Rectal smooth muscle tissue (tissue), 1 donor: ENCODE measurements around the gene EPC1.

Experiments
- H3K27ac ChIP-seq: one replicate; pipeline ENCODE4 v1.7.0; 2013; ENCODE audit warnings: low read depth, low read length, inconsistent platforms
- H3K27me3 ChIP-seq: one replicate; pipeline ENCODE4 v1.7.0; 2013; ENCODE audit warnings: low read length; ENCODE audit not compliant: control insufficient read depth, insufficient read depth
- H3K36me3 ChIP-seq: one replicate; pipeline ENCODE4 v1.7.0; 2013; ENCODE audit warnings: low read length; ENCODE audit not compliant: control insufficient read depth, insufficient read depth
- H3K4me1 ChIP-seq: one replicate; pipeline ENCODE4 v1.7.0; 2013; ENCODE audit warnings: low read length; ENCODE audit not compliant: control insufficient read depth, insufficient read depth
- H3K4me3 ChIP-seq: one replicate; pipeline ENCODE4 v1.7.0; 2013; ENCODE audit warnings: low read length
- H3K9ac ChIP-seq: one replicate; pipeline ENCODE4 v1.7.0; 2013; ENCODE audit warnings: low read length

The EPC1 gene

DNA sequence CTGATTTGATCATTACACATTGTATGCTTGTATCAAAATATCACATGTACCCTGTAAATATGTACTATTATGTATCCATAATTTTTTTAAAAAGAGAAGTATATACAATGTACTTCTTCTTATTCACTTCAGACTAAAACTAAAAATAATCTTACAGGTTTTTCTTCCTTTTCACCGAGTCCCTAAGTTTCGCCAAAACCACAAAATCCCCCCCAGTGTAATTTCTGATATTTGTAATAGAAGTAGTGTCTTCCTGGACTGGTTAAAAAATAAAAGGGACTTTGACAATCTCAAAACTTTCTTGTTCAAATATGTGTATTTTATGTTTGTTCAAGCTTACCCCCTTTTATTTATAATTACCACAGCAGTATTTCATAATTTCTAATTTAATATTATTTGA lies 23.9 kb downstream of the EPC1 start:
- Histone ChIP-seq H3K9ac (no peak overlapping the region), H3K27me3 (no peaks in the 10 kb centered on the region), H3K36me3 (no peaks in the 10 kb centered on the region), H3K4me1 (peaks cover 12% of the 10 kb centered on the region), H3K4me3 (no peak overlapping the region), H3K27ac (no peak overlapping the region)

DNA sequence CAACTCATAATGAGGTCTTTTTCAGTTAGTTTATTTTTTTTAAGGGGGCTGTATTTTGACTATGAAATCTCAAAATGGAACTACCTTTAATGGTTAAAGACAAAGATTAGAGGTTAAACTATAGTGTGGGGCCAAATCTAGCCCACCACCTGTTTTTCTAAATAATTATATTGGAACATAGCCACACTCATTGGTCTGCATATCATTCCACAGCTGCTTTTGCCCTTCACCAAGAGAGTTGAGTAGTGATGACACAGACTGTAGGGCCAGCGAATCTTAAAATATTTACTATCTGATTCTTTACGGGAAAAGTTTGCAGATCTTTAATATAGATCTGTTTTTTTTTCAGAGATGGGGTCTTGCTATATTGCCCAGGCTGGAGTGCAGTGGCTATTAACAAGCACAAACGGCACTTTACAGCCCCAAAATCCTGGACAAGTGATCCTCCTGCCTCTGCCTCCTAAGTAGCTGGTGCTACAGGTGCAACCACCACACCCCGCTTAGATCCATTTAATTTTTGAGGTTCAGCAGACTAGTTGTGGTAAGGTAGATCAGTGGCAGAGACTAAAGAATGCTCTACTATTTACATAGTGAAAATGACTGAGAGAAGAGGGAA lies 25.8 kb downstream of the EPC1 start:
- no peak overlapping the region for H3K4me3 ChIP-seq

DNA sequence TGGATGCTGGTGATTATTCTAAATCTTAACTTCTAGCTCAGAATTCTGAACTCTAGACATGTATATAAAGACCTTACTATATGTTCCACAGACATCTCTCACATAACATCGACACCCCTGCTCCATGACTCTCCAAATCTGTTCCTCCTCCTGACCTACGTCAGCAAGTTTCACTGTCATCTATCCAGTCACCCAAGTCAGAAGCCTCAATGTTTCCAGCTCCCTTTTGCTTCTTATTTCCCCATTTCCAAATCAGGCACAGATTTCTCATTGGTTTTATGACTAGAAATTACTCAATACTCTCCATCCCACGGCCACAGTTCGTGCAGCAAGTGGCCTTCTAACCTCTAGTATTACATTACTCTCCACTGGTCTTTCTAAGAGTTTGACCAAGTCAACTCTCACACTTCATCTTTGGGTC lies 28.5 kb downstream of the EPC1 start:
- peaks cover 9% of the 10 kb centered on the region for H3K4me1 ChIP-seq
- H3K9ac ChIP-seq, result no peak overlapping the region
- H3K36me3 ChIP-seq, result no peaks in the 10 kb centered on the region
- no peaks in the 10 kb centered on the region for H3K27me3 ChIP-seq
- no peak overlapping the region for H3K27ac ChIP-seq
- H3K4me3 ChIP-seq, result no peak overlapping the region

More for the DNA sequence above, 25.8 kb downstream of the EPC1 start:
- Histone ChIP-seq H3K27ac (no peak overlapping the region), H3K4me1 (peaks cover 8% of the 10 kb centered on the region), H3K27me3 (no peaks in the 10 kb centered on the region), H3K9ac (no peak overlapping the region), H3K36me3 (no peaks in the 10 kb centered on the region)

DNA sequence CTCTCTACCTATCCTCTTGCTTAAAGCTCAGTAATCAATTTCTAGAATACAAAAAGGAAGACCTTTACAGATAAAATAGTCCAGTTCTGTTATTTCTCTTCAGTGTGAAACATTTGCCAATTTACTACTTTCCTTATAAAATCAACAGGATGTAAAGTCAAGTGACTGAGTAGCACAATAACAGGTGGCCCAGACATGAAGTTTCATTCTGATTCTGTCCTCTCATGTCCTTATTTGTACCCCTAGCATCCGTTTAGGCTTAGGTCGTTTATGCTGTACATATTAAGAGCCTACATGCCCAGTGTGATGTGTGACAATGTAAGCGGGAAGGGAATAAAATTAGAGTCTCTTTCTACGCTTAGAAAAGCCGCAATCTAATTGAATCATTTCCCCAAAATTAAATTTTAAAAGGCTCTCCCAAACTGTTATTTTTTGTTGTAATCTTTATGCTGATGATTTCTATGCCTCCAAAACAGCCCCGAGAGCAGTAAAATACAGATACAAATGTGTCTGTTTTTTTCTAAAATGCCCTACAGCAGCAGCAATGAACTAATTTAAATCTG lies 29.1 kb downstream of the EPC1 start:
- Histone ChIP-seq H3K36me3 (no peaks in the 10 kb centered on the region), H3K4me1 (peaks cover 15% of the 10 kb centered on the region), H3K27me3 (no peaks in the 10 kb centered on the region), H3K9ac (no peak overlapping the region), H3K27ac (no peak overlapping the region), H3K4me3 (no peak overlapping the region)

DNA sequence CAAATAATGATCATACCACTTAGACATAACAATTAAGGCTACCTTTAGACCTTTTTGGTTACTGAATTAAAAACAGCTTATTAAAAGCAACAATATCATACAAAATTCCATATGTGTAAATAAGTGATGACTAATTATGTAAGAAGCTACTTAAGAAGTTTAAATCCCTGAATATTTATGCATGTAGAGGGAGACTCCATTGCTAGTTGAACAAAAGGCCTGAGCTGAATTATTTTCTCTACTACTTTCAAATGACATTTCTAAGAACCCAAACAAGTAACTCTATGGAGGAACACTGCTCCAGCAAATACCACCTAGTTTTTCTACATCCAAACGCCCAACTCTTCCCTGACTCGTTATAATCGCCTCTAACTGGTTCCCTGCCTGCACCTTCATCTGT lies 31.5 kb downstream of the EPC1 start:
- no peak overlapping the region for H3K4me3 ChIP-seq
- no peaks in the 10 kb centered on the region for H3K27me3 ChIP-seq
- no peak overlapping the region for H3K27ac ChIP-seq
- H3K4me1 ChIP-seq, result peaks cover 10% of the 10 kb centered on the region
- H3K9ac ChIP-seq, result no peak overlapping the region
- H3K36me3 ChIP-seq, result no peaks in the 10 kb centered on the region

DNA sequence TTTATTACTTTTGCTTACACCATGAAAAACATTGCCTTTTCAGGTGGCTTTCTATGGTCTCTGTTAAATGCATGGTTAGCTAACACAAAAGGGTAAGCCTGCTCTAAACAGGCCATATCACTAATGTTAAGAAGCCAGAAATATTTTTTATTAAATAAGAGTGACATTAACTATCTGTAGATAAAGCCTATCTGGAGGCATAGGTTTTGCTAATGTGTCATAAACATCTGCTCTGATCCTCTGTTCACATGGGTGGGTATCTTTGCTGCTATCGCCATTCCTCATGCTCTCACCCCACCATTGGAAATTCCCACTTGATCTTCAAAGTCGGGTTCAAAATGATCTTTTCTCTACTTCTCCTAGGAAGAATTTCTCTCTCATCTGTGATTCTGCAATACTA lies 32.4 kb downstream of the EPC1 start:
- H3K36me3 ChIP-seq, result no peaks in the 10 kb centered on the region
- no peaks in the 10 kb centered on the region for H3K27me3 ChIP-seq
- peaks cover 10% of the 10 kb centered on the region for H3K4me1 ChIP-seq
- H3K4me3 ChIP-seq, result no peak overlapping the region
- no peak overlapping the region for H3K27ac ChIP-seq
- no peak overlapping the region for H3K9ac ChIP-seq

DNA sequence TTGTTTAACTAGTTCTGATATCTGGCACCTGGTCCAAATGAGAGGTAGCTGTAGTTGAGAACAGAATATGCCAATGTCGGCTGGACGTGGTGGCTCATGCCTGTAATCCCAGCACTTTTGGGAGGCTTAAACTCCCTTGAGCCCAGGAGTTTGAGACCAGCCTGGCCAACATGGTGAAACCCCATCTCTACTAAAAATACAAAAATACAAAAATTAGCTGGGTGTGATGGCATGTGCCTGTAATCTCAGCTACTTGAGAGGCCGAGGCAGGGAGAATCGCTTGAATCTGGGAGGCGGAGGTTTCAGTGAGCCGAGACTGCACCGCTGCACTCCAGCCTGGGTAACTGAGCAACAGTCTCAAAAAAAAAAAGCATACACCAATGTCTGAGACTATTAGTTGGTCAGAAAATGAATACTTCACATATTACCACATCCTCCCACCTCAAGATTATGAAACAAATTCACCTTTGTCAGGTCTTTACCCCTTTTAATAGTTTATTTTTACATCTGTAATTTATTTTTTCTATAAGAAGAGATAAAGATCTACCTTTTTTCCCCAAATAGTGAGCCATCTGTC lies 38.8 kb downstream of the EPC1 start:
- H3K27ac ChIP-seq, result no peak overlapping the region
- peaks cover 3% of the 10 kb centered on the region for H3K4me1 ChIP-seq
- H3K27me3 ChIP-seq, result no peaks in the 10 kb centered on the region
- peaks cover 6% of the 10 kb centered on the region for H3K36me3 ChIP-seq
- no peak overlapping the region for H3K4me3 ChIP-seq
- no peak overlapping the region for H3K9ac ChIP-seq

DNA sequence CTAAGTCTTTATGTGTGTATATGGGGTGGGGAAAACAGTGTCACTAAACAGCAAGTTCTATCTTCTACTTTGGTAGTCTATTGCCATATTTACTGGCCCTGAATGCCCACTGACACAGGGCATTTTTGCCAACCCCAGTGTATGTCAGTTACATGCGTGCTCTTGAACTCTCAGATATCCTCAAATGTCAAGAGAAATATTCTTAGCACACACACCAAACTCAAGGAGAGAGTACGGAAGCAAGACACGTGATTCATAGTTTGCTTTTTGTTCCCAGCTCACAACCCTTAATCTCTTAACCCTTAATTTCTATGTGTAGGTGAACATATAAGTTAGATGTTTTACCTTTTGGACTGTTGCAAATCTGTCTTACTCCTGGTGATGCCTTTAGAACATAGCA lies 39.3 kb downstream of the EPC1 start:
- H3K27ac ChIP-seq, result no peak overlapping the region

DNA sequence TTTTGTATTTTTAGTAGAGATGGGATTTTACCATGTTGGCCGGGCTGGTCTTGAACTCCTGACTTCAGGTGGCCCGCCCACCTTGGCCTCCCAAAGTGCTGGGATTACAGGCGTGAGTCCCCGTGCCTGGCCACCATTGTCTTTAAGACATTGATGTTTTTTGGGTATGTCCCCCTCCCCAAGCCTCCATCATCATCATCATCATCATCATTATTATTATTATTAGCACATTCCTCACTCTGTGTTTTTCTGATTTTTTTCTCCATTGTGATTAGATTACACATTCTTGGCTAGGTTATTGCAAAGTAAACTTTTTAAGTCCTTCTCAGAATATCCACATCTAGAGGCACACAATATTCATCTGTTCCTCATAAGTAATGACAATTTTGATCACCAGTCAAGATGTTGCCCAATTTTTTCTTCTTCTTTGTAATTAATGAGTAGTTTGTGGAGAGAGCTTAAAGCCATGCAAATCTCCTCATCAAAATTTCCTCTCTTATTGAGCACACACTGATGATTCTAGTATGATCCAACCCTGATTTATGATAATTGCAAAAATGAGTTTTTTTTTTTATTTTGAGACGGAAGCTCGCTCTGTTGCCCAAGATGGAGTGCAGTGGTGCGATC lies 47.5 kb downstream of the EPC1 start:
- no peak overlapping the region for H3K9ac ChIP-seq
- peaks cover 2% of the 10 kb centered on the region for H3K4me1 ChIP-seq
- no peak overlapping the region for H3K4me3 ChIP-seq
- no peaks in the 10 kb centered on the region for H3K27me3 ChIP-seq
- H3K27ac ChIP-seq, result no peak overlapping the region
- H3K36me3 ChIP-seq, result peaks cover 3% of the 10 kb centered on the region

More for the DNA sequence above, 39.3 kb downstream of the EPC1 start:
- Histone ChIP-seq H3K4me3 (no peak overlapping the region), H3K36me3 (peaks cover 6% of the 10 kb centered on the region), H3K4me1 (no peaks in the 10 kb centered on the region), H3K27me3 (no peaks in the 10 kb centered on the region), H3K9ac (no peak overlapping the region)

DNA sequence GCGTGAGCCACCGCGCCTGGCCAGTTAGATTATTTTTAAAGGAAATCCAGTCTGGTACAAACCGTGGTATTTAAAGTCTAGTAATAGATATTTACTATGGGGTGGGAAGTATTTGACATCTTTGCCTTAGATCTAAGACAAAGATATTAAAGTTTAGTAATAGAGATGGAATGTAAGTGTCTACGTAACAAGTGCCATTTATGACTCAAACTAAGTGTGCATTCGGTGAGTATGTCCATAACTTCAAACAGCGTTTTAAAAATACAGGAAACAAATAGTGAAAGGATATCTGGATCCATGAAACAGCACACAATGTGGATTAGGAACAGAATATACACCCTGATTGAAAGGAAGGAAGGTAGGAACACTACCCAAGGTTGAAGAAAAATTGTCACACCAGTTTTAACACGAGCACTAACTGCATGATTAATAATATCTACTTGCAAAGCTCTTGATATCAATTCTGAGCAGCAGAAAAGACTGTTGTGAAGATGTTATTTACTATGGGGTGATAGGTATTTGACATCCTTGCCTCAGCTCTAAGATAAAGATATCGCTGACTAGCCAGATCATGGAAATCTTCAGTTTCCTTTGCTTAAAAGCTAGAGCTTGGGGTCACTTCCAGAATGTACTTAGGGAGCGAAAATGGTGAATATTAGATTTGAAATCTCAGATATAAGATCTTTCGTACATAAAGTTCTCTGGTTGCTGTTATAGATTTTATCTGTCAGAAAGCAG lies 48.7 kb downstream of the EPC1 start:
- Histone ChIP-seq H3K27ac (no peak overlapping the region), H3K4me1 (peaks cover 2% of the 10 kb centered on the region), H3K36me3 (no peaks in the 10 kb centered on the region), H3K4me3 (no peak overlapping the region), H3K9ac (no peak overlapping the region), H3K27me3 (no peaks in the 10 kb centered on the region)

DNA sequence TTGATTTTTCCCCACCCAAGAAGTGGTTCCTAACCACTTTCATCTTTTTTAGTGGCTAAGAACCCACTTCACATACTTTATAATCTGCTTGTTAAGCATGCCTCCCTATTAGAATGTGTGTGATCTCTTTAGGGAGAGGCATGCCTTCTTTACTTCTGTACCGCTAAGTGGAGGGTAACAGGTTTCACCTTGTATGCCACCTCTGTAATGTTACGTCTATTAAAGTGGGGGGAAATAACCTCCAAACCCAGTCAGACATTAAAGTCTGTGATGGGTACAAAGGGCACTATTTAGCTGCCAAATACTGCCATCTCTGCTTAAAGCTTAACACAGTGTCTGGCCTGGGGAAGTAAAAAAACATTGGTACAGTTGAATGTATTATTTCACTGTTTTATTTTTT lies 51.9 kb downstream of the EPC1 start:
- Histone ChIP-seq H3K4me1 (peaks cover 2% of the 10 kb centered on the region), H3K4me3 (no peak overlapping the region), H3K27ac (no peak overlapping the region), H3K36me3 (no peaks in the 10 kb centered on the region), H3K9ac (no peak overlapping the region), H3K27me3 (no peaks in the 10 kb centered on the region)

DNA sequence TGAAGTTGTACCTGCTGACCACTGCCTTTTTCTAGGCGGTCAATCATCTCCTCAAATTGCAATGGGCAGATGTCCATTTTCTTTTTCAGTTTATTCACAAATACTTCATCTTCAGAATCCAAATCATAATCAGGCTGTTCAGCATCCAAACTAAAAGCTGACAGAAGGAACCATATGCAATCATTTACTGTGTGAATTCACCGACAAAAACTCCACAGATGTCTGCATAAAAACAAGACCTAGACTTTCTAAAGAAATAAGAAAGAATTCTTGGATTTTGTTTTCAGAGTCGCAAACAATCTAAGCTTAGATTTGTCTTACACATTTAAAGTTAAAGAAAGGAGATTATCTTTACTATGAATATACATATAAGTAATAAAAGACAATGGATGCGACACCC lies 53.4 kb downstream of the EPC1 start:
- no peak overlapping the region for H3K4me3 ChIP-seq
- H3K27me3 ChIP-seq, result no peaks in the 10 kb centered on the region
- H3K9ac ChIP-seq, result no peak overlapping the region
- no peak overlapping the region for H3K27ac ChIP-seq
- peaks cover 2% of the 10 kb centered on the region for H3K4me1 ChIP-seq
- no peaks in the 10 kb centered on the region for H3K36me3 ChIP-seq
